Loucy (cell line): ENCODE data around the gene MMADHC.

ENCODE experiments used
- EZH2phosphoT487 ChIP-seq: fragments of 200-600 bp; IDR thresholded peaks from 2 replicates; pipeline ENCODE4 v1.6.1; 2018; ENCODE audit warnings: antibody characterized with exemption, mild to moderate bottlenecking, moderate library complexity, borderline replicate concordance
- TF ChIP-seq, protein P1 (sequence below): fragments of 200-600 bp; sonication (generic); conservative IDR thresholded peaks from 2 replicates; pipeline ENCODE4 v1.5.1; 2014; ENCODE audit warnings: mild to moderate bottlenecking, antibody characterized with exemption, low read length

- TF ChIP-seq EZH2phosphoT487 = no peak
- TF ChIP-seq, protein P1, sequence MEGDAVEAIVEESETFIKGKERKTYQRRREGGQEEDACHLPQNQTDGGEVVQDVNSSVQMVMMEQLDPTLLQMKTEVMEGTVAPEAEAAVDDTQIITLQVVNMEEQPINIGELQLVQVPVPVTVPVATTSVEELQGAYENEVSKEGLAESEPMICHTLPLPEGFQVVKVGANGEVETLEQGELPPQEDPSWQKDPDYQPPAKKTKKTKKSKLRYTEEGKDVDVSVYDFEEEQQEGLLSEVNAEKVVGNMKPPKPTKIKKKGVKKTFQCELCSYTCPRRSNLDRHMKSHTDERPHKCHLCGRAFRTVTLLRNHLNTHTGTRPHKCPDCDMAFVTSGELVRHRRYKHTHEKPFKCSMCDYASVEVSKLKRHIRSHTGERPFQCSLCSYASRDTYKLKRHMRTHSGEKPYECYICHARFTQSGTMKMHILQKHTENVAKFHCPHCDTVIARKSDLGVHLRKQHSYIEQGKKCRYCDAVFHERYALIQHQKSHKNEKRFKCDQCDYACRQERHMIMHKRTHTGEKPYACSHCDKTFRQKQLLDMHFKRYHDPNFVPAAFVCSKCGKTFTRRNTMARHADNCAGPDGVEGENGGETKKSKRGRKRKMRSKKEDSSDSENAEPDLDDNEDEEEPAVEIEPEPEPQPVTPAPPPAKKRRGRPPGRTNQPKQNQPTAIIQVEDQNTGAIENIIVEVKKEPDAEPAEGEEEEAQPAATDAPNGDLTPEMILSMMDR = no peak
Observed at GRCh38 chr2:149544692-149545091, 42.9 kb downstream of the MMADHC start.
